22Rv1 (cell line): Measurements from ENCODE around the gene DVL2.

Source experiments
- CTCF ChIP-seq: fragments of 450-650 bp; IDR thresholded peaks from 2 replicates; pipeline ENCODE4 v1.5.1; 2017; ENCODE audit warnings: mild to moderate bottlenecking
- ZFX ChIP-seq: fragments of 450-650 bp; IDR thresholded peaks from 2 replicates; pipeline ENCODE4 v1.6.1; 2017; ENCODE audit warnings: antibody characterized with exemption, borderline replicate concordance

DNA sequence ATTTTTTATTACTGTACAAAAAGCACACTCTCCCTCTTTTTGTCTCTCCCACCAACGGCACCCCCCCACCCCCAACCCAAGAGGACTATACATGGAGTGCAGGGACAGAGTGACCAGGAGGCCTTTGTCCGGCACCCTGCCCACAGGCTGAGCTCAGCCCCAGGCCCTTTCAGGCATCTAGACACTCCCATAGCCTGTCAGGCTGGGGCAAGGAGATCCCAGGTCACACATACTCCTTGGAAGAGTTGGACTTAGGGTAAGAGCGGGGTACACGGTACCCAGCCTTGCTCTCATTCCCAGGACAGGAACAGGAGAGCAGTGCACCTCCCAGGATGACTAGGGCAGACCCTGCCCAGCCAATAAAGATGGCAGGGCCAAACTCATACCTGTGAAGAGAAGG, 25.8 kb upstream of the DVL2 start:
- TF ChIP-seq CTCF (no peak), ZFX (no peak)
